Smooth muscle cell of the umbilical artery (primary cell): ENCODE data around the gene SCARF2. TPM values are rescaled to one million over a fixed set of nuclear protein-coding genes. Genes with fewer than 3 reads are reported as not detected.

Experiments used
- total RNA-seq: library from RNA; depleted of rRNA; stranded (reverse); fragments of >200 nt; gene quantifications from 2 replicates; pipeline ENCODE4 v1.2.3, GENCODE V29; 2014

The SCARF2 gene
- total RNA-seq: 66.5 and 72.7 TPM in 2 replicates

GRCh38 chr22:20437613-20438426 lies at the start of gene SCARF2:
TSS of gene SCARF2 (minus strand) at chr22:20437825. CDS start at chr22:20437754, 71 bp downstream.

GRCh38 chr22:20393705-20394476 lies 43.7 kb downstream of the SCARF2 start, which contains the start of gene ZNF74:
TSS of gene ZNF74 (plus strand) at chr22:20394151. CDS start at chr22:20394629, 478 bp downstream.

Other genes with a start within 250 kb of the SCARF2 start
- 0.59 and 0.97 TPM in 2 replicates for gene RTN4R, start 169.5 kb downstream of the SCARF2 start, total RNA-seq
- 28.7 and 40.4 TPM in 2 replicates for gene DGCR6L, start 117.8 kb downstream of the SCARF2 start, total RNA-seq
- gene ZNF74, start 43.7 kb downstream of the SCARF2 start, total RNA-seq: 11.9 and 14.6 TPM in 2 replicates
- gene KLHL22, start 58.0 kb upstream of the SCARF2 start, total RNA-seq: 30.5 and 30.9 TPM in 2 replicates
- gene MED15, start 69.8 kb upstream of the SCARF2 start, total RNA-seq: 37.1 and 65.9 TPM in 2 replicates